Kidney epithelial cell (primary cell): ENCODE data around the gene ACOT7. TPM values are rescaled to one million over a fixed set of nuclear protein-coding genes. Genes with fewer than 3 reads are reported as not detected.
"Not testable (repeated sequence)": the region's sequence is repeated elsewhere in the genome, so short reads cannot be mapped to it uniquely, and the experiment has no call there.

ENCODE experiments used
- DNase-seq: peaks from one replicate; pipeline ENCODE4 v3.0.0-alpha.2; 2010; ENCODE audit warnings: low read depth
- H3K27me3 ChIP-seq: 2 replicates; pipeline ENCODE4 v1.6.0; 2011; ENCODE audit warnings: low read length; ENCODE audit not compliant: control insufficient read depth, insufficient read depth
- H3K36me3 ChIP-seq: 2 replicates; pipeline ENCODE4 v1.5.1; 2011; ENCODE audit warnings: low read length; ENCODE audit not compliant: control insufficient read depth, insufficient read depth
- H3K4me3 ChIP-seq: 2 replicates; pipeline ENCODE4 v1.5.1; 2011; ENCODE audit warnings: low read depth, mild to moderate bottlenecking, control low read depth, low read length
- total RNA-seq: library from RNA; depleted of rRNA; stranded (reverse); fragments of >200 nt; gene quantifications from 2 replicates; pipeline ENCODE4 v1.2.3, GENCODE V29; 2015
- TF ChIP-seq, protein P1 (sequence below): IDR thresholded peaks from 2 replicates; pipeline ENCODE4 v1.5.1; 2011; ENCODE audit warnings: mild to moderate bottlenecking, moderate library complexity, low read length, control low read depth, inconsistent platforms; ENCODE audit not compliant: insufficient read depth, poor library complexity, severe bottlenecking

The ACOT7 gene
- total RNA-seq, 1 donor from 2014 or later, result 79.8 TPM

DNA sequence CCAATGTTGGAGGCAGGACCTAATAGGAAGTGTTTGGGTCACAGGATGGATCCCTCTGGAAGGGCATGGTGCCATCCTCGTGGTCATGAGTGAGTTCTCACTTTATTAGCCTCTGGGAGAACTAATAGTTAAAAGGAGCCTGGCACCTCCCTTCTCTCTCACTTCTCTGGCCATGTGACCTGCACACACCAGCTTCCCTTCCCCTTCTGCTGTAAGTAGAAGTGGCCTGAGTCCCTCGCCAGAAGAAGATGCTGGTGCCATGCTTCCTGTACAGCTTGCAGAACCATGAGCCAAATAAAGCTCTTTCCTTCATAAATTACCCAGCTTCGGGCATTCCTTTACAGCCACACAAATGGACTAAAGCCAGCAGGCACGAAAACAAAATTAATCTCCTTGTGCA lies 23.6 kb downstream of the ACOT7 start:
- Histone ChIP-seq H3K36me3 (no peaks in the 10 kb centered on the region), H3K27me3 (no peaks in the 10 kb centered on the region), H3K4me3 (no peak overlapping the region)
- DNase-seq, result no peak
- TF ChIP-seq, protein P1, sequence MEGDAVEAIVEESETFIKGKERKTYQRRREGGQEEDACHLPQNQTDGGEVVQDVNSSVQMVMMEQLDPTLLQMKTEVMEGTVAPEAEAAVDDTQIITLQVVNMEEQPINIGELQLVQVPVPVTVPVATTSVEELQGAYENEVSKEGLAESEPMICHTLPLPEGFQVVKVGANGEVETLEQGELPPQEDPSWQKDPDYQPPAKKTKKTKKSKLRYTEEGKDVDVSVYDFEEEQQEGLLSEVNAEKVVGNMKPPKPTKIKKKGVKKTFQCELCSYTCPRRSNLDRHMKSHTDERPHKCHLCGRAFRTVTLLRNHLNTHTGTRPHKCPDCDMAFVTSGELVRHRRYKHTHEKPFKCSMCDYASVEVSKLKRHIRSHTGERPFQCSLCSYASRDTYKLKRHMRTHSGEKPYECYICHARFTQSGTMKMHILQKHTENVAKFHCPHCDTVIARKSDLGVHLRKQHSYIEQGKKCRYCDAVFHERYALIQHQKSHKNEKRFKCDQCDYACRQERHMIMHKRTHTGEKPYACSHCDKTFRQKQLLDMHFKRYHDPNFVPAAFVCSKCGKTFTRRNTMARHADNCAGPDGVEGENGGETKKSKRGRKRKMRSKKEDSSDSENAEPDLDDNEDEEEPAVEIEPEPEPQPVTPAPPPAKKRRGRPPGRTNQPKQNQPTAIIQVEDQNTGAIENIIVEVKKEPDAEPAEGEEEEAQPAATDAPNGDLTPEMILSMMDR, result no peak

DNA sequence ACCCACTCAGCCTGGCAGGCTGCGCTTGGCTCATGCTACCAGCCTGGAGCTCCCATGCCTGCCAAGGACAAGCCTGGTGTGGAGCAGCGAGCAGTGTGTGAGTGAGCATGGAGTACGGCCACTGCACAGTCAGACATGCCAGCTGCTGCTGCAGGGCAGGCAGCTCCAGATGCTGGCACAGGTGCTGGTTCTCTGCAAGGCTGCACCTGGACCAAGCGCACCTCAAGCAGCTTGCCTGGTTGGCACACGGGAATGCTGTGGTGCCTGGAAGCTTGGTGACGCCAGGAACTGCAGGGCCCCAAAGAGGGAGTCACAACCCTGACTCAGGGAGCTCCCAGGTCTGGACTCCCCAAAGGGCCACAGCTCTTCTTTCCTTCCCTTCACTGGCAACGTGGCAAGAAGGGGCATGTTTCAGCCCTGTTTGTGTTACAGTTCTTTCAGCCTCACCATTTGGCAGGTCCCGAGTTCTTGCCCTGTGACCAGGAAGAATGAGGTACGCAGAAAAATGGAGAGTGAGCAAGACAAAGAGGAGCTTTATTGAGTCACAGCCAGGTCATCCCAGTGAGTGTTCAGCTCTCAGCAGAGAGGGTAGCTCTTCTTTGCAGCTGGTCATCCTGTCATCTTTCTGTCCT lies 26.1 kb downstream of the ACOT7 start:
- Histone ChIP-seq H3K27me3 (no peaks in the 10 kb centered on the region), H3K4me3 (no peak overlapping the region), H3K36me3 (no peaks in the 10 kb centered on the region)
- no peak for DNase-seq
- TF ChIP-seq, protein P1, result no peak

DNA sequence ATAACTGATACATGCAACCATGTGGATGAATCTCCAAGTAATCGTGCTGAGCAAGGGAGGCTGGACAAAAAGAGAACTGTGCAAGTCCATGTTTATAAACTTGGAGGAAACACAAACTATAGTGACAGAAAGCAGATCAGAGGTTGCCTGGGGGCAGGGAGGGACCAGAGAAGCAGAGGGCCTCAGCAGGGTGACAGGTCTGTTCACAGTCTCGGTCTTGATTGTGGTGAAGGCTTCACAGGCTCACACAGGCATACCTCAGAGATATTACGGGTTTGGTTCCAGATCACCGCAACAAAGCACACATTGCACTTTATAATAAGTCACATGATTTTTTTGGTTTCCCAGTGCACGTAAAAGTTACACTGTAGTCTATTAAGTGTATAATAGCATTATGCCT lies 28.5 kb downstream of the ACOT7 start:
- H3K27me3 ChIP-seq, result no peaks in the 10 kb centered on the region
- no peaks in the 10 kb centered on the region for H3K36me3 ChIP-seq
- TF ChIP-seq, protein P1, result no peak
- no peak for DNase-seq
- H3K4me3 ChIP-seq, result no peak overlapping the region

DNA sequence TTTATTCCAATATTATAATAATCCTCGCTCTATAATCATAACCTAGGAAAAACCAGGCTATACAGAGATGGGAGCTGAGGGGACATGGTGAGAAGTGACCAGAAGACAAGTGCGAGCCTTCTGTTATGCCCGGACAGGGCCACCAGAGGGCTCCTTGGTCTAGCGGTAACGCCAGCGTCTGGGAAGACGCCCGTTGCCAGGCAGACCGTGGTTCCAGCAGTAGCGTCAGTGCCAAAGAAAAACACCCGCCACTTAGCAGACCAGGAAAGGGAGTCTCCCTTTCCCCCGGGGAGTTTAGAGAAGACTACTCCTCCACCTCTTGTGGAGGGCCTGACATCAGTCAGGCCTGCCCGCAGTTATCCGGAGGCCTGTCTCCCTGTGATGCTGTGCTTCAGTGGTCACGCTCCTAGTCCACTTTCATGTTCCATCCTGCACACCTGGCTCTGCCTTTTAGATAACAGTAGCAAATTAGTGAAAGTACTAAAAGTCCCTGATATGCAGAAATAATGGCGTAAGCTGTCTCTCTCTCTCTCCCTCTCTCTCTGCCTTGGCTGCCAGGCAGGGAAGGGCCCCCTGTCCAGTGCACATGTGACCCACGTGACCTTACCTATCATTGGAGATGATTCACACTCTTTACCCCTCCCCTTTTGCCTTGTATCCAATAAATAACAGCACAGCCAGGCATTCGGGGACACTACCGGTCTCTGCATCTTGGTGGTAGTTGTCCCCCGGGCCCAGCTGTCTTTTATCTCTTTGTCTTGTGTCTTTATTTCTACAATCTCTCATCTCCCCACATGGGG lies 30.3 kb downstream of the ACOT7 start:
- not testable (repeated sequence) for H3K4me3 ChIP-seq, DNase-seq, H3K36me3 ChIP-seq, H3K27me3 ChIP-seq
- TF ChIP-seq, protein P1, result peak; percentile 49

DNA sequence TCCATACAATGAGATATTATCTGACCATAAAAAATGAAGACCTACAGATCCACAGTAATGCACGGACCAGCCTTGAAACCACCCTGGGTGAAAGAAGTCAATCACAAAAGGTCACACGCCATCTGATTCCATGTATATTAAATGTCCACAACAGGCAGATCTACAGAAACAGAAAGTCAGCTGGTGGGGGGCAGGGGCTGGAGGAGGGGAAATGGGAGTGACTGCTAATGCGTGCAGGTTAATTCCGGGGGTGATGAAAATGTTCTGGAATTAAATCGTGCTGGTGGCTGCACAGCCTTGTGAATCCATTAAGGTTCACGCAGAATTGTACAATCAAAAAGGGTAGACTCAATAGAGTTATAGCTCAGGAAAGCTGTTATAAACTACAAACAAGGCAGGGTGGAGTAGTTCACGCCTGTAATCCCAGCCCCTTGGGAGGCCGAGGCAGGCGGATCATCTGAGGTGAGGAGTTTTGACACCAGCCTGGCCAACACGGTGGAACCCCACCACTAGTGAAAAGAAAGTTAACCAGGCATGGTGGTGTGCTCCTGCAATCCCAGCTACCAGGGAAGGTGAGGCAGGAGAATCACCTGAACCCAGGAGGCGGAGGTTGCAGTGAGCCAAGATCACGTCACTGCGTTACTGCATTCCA lies 32.3 kb downstream of the ACOT7 start:
- Histone ChIP-seq H3K36me3 (no peaks in the 10 kb centered on the region), H3K4me3 (no peak overlapping the region), H3K27me3 (no peaks in the 10 kb centered on the region)
- no peak for DNase-seq
- TF ChIP-seq, protein P1, result no peak
